ENCODE measurements around the gene FTL. TPM values are rescaled to one million over a fixed set of nuclear protein-coding genes. Genes with fewer than 3 reads are reported as not detected.

FTL gene
- total RNA-seq, 1 experiment from 2014 or later, result 1,245 TPM

DNA sequence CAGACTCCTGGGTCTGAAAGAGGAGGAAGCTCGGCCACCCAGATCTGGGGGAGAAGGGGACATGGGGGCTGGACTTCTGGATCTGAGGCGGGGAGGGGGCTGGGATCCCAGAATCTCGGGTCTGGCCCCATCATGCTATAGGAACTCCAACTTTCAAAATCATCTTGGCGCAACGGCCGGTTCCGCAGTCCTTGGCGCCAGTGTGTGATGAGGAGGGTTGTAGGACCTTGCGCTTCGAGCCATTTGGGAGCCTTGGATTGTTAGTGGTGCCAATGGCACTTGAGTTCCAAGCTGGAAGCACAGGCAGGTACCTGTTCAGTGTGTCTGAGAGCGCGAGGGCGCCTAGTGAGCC lies 28.9 kb downstream of the FTL start:
- H3T11ph ChIP-seq (ENCODE audit: low read length), result no peak overlapping the region
- DNase-seq, result no peak
- no peaks in the 10 kb centered on the region; the same call in 1 of the 2 replicates for H3K4me1 ChIP-seq (ENCODE audit: insufficient read depth, low read length)
- H3K4ac ChIP-seq (ENCODE audit: low read depth, low read length), result no peak overlapping the region
- H3K79me2 ChIP-seq (ENCODE audit: insufficient read depth, low read length), result peaks cover 9% of the 10 kb centered on the region; the same call in 1 of the 2 replicates
- no peak overlapping the region for H3K56ac ChIP-seq (ENCODE audit: insufficient read length, low read depth, low read length)
- H4K20me1 ChIP-seq (ENCODE audit: control insufficient read depth, insufficient read depth, insufficient read length), result no peaks in the 10 kb centered on the region
- no peak overlapping the region for H3K27ac ChIP-seq (ENCODE audit: insufficient read length, low read depth, low read length)
- peaks cover 8% of the 10 kb centered on the region for H3K23me2 ChIP-seq (ENCODE audit: insufficient read length, low read depth, low read length, poor library complexity, severe bottlenecking)
- peak overlapping the region; percentile 93 to 95 for H3K4me3 Mint-ChIP-seq
- no peaks in the 10 kb centered on the region for H3K27me3 Mint-ChIP-seq (ENCODE audit: low read depth)
- peaks cover 31 to 35% of the 10 kb centered on the region in 2 experiments for H3K4me1 Mint-ChIP-seq
- H2AK5ac ChIP-seq (ENCODE audit: insufficient read length, low read length), result no peak overlapping the region
- no peaks in the 10 kb centered on the region for H3K27me3 ChIP-seq (ENCODE audit: insufficient read depth, low read length)
- H3K14ac ChIP-seq (ENCODE audit: insufficient read depth, low read length), result peak overlapping the region; percentile 50; the same call in 1 of the 2 replicates
- H3K79me1 ChIP-seq (ENCODE audit: insufficient read depth, low read depth, low read length, poor library complexity, severe bottlenecking), result no peaks in the 10 kb centered on the region
- H3K9me3 Mint-ChIP-seq, result no peaks in the 10 kb centered on the region
- H2BK12ac ChIP-seq (ENCODE audit: insufficient read length, low read depth, low read length), result no peak overlapping the region
- peaks cover 5 to 18% (median 17%) of the 10 kb centered on the region in 3 experiments; a peak in 6 of 7 replicates for H3K36me3 Mint-ChIP-seq (ENCODE audit: insufficient read depth in 1 of 3, low read depth in 3 of 3)
- no peak overlapping the region for H2BK15ac ChIP-seq (ENCODE audit: low read depth, low read length)
- TF ChIP-seq, protein P1, sequence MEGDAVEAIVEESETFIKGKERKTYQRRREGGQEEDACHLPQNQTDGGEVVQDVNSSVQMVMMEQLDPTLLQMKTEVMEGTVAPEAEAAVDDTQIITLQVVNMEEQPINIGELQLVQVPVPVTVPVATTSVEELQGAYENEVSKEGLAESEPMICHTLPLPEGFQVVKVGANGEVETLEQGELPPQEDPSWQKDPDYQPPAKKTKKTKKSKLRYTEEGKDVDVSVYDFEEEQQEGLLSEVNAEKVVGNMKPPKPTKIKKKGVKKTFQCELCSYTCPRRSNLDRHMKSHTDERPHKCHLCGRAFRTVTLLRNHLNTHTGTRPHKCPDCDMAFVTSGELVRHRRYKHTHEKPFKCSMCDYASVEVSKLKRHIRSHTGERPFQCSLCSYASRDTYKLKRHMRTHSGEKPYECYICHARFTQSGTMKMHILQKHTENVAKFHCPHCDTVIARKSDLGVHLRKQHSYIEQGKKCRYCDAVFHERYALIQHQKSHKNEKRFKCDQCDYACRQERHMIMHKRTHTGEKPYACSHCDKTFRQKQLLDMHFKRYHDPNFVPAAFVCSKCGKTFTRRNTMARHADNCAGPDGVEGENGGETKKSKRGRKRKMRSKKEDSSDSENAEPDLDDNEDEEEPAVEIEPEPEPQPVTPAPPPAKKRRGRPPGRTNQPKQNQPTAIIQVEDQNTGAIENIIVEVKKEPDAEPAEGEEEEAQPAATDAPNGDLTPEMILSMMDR (conservative IDR thresholded peaks at IDR 0.05), result no peak
- peak overlapping the region; percentile 40 for H3K9ac ChIP-seq (ENCODE audit: extremely low read depth, insufficient read length, low read length)
- no CpG with 5 or more reads among the region's 13 CpGs for WGBS (ENCODE audit: extremely low coverage, insufficient read length, low lambda C conversion rate)
- H2AFZ ChIP-seq (ENCODE audit: low read length), result no peak overlapping the region
- H3K4me2 ChIP-seq (ENCODE audit: insufficient read depth, insufficient read length, low read length), result peak overlapping the region; percentile 88
- no peak overlapping the region for H4K8ac ChIP-seq (replicated peaks; ENCODE audit: insufficient read length, low read depth, low read length)
- H4K91ac ChIP-seq (ENCODE audit: insufficient read length, low read depth, low read length), result no peak overlapping the region
- no peak overlapping the region for H2BK5ac ChIP-seq (ENCODE audit: insufficient read length, low read length)
- no peak overlapping the region for H3K23ac ChIP-seq (ENCODE audit: insufficient read length, low read depth, low read length)
- H2BK120ac ChIP-seq (ENCODE audit: low read depth, low read length, poor library complexity, severe bottlenecking), result no peak overlapping the region
- H3K9me3 ChIP-seq (ENCODE audit: control insufficient read depth, low read depth, low read length), result no peaks in the 10 kb centered on the region
- no peak overlapping the region for H4K5ac ChIP-seq (ENCODE audit: insufficient read length, low read depth, low read length)
- peak overlapping the region; percentile 95 to 99 (median 98); a peak in 6 of 7 replicates for H3K27ac Mint-ChIP-seq
- H2BK20ac ChIP-seq (ENCODE audit: low read depth, low read length, poor library complexity, severe bottlenecking), result no peak overlapping the region
- H3K18ac ChIP-seq (ENCODE audit: insufficient read length, low read depth, low read length), result no peak overlapping the region

Measured in H9 (cell line).